ENCODE data around the gene GRWD1.

The GRWD1 gene

DNA sequence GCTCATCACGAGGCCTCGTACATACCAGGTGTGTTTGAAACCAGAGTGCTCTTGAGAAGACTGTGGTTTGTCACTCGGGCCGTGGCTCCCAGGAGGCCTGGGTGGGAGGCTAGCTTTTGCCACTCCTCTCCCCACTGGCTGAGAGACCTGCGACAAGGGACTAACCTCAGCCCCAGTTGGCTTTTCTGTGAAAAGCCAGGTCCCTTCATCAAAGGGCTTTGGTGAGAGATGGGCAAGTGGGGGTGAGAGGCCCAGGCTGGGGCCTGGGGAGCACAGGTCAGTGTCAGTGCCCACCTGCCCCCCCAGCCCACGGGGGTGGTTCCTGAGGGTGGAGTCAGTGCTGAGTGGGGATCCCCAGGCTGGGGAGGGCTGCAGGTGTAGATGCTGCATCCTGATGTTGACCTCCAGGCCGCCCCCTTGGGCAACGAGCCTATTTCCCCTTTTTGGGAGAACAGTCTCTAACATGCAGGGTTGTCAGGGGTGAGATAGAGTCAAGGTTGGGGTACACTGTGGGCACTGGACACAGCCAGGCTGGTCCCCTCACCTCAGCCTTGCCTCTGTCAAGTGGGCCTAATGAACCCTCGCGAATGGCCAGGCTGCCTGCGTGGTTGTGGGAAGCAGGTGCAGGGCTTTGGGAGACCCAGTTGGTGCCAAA lies 10.3 kb downstream of the GRWD1 start:
- DNase-seq (ENCODE audit: low read depth, low spot score) = no peak

DNA sequence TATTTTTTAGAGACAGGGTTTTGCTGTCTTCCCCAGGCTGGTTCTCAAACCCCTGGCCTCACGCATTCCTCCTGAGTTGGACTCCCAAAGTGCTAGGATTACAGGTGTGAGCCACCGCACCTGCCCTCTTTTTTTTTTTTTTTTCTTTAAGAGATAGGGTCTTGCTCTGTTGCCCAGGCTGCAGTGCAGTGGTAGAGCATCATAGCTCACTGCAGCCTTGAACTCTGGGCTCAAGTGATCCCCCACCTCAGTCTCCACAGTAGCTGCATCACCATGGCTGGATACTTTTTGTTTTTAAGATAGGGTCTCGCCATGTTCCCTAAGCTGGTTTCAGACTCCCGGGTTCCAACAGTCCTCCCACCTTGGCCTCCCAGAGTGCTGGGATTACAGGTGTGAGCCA lies 11.1 kb downstream of the GRWD1 start:
- DNase-seq (ENCODE audit: low read depth, low spot score) = no peak

DNA sequence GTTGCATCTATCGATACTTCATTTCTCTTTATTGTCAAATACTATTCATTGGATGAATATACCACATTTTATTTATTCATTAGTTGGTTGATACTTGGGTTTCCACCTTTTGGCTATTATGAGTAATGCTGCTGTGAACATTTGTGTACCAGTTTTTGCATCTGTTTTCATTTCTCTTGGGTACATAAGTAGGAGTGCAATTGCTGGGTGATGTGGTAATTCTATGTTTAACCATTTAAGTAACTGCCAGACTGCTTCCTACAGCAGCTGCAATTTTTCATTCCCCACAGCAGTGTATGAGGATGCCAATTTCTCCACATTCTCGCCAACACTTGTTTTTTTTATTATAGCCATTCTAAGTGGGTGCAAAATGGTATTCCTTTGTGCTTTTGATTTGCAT lies 12.2 kb downstream of the GRWD1 start:
- DNase-seq (ENCODE audit: low read depth, low spot score) = no peak

DNA sequence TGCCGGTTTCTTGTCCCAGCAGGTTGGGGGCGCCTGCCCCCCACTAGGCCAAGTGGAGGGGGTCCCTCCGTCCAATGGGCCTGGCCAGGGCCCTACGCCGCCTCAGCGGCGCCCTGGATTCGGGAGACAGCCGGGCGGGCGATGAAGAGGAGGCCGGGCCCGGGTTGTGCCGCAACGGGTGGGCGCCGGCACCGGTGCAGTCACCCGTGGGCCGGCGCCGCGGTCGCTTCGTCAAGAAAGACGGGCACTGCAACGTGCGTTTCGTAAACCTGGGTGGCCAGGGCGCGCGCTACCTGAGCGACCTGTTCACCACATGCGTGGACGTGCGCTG lies 15.8 kb downstream of the GRWD1 start:
- no peak for DNase-seq (ENCODE audit: low read depth, low spot score)

DNA sequence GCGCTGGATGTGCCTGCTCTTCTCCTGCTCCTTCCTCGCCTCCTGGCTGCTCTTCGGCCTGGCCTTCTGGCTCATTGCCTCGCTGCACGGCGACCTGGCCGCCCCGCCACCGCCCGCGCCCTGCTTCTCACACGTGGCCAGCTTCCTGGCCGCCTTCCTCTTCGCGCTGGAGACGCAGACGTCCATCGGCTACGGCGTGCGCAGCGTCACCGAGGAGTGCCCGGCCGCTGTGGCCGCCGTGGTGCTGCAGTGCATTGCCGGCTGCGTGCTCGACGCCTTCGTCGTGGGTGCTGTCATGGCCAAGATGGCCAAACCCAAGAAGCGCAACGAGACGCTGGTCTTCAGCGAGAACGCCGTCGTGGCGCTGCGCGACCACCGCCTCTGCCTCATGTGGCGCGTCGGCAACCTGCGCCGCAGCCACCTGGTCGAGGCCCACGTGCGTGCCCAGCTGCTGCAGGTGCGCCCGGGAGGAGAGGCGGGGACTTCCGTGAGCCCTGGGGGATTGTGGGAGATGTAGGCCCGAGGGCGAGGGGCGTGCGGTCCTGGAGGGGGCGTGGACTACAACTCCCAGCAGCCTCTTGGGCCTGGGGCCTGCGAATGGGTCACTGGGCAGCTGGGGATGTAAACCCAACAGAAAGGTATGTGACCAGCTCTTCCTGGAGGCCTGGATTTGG lies 16.3 kb downstream of the GRWD1 start:
- no peak for DNase-seq (ENCODE audit: low read depth, low spot score)

DNA sequence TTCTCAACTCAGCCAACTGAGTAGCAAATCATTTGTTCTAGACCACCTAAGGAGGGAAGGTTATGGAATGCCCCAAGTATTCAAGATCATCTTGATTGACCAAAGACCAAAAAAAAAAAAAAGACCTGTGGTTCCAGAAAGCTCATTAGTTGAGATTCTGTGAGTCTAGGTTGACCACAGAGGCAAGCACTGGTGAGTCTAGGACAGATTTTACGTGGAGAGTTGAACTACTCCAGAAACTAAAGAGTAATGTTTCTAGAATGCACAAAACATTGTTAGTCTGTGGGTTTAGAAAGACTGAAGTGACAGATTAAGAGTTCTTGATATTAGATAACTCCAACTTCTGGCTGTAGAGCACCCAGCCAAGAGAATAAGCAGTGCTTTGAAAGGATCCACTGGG lies 19.4 kb downstream of the GRWD1 start:
- DNase-seq (ENCODE audit: low read depth, low spot score) = no peak

DNA sequence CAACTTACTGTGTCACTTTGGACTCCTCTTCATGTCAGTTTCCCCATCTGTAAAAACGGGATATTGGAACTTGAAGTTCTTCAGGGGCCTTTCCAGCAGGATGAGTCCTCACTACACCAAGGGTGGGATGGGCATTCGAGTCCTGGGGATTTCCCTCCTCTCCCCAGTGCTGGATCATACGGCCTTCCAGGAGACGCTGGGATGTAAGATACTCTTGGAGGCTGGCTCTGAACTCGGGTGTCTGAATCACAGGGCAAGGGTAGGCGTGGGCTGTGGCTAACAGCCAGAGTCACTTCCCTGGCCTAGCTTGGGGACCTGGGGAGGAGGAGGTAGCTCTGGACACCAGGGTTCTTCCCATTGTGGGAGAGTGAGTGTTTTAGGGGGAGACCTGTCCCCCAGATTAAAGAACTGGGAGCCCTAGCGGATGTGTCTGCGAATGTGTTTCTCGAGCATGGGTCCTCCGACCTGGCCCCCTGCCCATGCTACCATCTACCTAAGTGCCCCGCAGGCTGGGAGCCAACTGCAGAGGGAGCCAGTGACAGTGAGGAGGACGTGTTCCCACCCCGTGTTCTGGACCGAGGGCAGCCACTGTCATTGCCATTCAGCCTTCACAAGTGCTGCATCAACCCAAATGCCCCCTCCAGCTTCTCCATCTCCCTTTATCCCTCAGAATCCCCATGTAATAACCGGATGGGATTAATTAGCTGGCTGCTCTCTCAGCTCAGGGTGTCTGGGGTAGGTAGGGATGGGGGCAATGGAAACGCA lies 21.0 kb downstream of the GRWD1 start:
- DNase-seq (ENCODE audit: low read depth, low spot score) = no peak

DNA sequence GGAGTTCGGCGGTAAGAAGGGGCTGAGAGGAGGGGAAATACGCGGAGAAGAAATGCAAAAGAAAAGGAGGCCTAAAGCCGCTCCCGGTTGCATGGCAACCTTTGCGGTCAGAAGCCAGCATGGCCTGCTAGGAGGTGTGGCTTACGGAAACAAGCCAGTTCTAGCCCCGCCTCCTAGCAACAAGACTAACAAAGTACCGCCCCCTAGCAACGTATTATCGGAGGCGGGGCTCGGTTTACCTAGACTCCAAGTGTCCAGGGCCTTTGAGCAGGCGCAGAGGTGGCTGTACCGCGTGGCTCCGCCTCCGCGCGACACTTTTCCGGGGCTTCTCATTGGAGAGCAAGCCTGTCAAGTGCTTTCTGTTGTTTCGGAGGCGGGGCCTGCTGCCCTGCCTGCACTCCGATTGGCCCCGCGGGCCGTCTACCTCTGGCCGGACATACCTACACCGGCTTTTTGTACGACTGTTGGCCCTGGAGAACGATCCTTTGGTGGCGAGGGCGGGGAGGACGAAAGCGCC lies 23.0 kb downstream of the GRWD1 start:
- peak; percentile 100 for DNase-seq (ENCODE audit: low read depth, low spot score)

DNA sequence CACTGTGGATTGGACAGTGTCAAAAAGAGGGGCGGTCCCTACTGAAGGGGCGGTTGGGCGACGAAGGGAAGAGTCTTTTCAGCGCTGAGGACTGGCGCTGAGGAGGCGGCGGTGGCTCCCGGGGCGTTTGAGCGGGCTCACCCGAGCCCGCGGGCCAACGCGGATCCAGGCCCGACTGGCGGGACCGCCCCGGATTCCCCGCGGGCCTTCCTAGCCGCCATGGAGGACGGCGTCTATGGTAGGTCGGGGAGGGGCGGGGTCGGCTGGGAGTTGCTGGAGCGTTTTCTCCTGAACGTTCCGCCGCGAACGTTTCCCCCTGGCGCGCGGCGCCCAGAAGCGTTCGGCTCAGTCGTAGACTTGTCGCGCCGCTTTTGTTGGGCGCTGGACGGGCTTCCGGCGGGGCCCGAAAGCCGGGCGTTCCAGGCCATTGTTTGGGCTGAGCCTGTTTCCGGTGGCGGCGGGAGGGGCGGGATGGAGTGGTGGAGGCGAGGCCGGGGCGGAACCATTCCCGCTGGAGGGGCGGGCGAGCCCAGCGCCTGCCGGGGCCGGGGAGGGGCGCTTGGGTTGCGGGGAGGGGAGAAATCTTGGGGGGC lies 23.6 kb downstream of the GRWD1 start, which contains the start of gene CYTH2:
CYTH2 (plus strand) TSS at position 81 of the 593 bp plus-strand sequence; CDS start at position 220, 139 bp downstream.
- peak; percentile 32 for DNase-seq (ENCODE audit: low read depth, low spot score)

DNA sequence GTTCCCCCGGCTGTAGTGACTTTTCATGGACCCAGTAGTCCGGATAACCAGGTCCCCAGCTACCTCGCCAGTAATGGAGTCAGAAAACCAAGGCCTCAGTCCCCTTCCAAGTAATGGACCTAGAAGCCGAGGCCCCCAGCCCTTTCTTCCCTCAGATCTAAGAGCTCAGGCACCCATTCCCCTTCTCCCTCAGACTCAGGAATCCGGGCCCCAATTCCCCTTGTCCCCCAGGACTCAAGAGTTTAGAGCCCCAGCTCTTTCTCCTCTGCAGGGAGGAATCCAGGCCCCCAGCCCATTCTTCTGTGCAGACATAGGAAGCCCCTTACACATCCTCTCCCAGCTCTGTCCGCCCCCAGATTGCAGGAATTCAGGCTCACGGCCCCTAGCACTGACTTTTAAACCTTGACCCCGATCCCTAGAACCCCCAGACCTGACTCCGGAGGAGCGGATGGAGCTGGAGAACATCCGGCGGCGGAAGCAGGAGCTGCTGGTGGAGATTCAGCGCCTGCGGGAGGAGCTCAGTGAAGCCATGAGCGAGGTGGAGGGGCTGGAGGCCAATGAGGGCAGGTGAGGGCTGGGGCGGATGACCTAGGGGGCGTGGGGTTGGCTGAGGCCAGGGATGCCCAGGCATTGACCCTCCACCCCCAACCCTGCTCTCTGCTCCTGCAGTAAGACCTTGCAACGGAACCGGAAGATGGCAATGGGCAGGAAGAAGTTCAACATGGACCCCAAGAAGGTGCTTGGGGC lies 24.3 kb downstream of the GRWD1 start:
- no peak for DNase-seq (ENCODE audit: low read depth, low spot score)

DNA sequence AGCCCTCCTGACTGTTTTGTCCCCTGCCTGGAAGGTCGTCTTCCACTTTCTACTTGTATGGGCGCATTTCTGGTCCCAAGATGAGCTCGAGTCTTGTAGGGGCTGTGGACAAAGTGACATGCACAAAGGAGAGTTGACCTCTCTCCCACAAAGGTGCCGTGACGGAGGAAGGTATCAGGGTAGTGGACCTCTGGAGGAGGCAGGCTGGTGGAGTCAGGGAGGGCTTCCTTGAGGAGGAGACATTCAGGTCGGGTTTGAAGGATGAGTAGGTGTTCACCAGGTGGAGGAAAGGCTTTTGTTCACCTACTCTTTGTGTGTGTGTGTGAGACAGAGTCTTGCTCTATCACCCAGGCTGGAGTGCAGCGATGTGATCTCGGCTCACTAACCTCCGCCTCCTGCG lies 25.1 kb downstream of the GRWD1 start:
- DNase-seq (ENCODE audit: low read depth, low spot score) = no peak

DNA sequence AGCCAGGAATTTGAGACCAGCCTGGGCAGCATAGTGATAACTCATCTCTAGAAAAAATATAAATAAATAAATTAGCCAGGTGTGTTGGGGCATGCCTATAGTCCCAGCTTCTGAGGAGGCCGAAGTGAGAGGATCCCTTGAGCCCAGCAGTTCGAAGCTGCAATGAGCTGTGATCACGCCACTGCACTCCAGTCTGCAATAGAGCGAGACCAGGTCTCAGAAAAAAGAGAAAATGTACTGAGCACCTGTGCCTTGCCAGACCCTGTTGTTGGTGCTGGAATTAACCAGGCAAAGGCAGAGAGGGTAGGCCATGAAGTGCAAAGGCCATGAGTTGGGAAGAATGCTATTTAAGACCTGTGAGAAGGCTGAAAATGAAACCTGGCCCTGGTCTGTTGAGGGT lies 26.1 kb downstream of the GRWD1 start:
- DNase-seq (ENCODE audit: low read depth, low spot score) = no peak

DNA sequence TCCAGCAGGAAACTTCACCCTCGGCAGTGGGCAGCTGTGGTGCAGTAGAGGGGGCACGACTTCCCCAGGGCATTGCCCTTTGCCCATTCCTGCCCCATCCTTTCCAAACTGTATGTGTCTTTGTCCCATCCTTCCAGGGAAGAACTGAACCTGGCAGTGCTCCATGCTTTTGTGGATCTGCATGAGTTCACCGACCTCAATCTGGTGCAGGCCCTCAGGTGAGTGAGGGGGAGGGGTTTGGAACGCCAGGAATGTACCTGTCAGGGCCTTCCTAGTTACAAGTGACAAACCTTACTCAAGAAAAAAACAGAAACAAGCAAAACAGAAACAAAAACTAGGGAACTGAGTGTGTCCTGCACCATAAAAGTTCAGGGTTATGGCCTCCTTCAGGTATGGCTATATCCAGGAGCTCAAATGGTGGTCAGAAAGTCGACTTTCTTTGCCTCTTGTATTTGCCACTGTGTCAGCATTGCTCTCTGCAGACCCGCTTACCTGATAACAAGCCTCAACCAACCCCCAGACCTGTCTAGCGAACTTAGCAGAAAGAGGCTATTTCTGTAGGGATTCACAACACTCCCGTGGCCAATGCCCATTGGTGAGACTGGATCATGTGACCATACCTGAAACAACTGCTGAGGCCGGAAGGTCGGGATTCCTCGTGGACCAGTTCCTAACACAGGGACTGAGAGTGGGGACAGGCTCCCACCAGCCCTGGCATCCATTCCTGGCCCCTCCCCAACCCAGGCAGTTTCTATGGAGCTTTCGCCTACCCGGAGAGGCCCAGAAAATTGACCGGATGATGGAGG lies 27.6 kb downstream of the GRWD1 start:
- DNase-seq (ENCODE audit: low read depth, low spot score) = no peak

DNA sequence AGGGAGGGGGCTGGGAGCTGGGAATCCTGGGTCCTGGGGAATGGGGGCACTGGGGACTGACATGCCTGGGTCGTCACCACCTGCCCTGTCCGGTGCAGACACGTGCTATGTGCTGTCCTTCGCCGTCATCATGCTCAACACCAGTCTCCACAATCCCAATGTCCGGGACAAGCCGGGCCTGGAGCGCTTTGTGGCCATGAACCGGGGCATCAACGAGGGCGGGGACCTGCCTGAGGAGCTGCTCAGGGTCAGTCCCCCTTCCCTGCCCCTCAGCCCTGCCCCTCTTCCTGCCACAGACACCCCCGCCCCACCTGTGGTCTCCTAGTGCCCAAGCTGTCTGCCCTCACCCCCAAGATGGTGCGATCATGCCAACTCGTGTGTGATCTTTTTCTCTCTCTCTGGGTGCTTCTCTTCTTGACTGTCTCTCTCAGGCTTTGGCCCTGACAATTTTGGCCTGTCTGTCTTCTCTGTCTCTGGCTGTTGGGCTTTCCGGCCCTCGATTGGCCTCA lies 28.4 kb downstream of the GRWD1 start:
- no peak for DNase-seq (ENCODE audit: low read depth, low spot score)

DNA sequence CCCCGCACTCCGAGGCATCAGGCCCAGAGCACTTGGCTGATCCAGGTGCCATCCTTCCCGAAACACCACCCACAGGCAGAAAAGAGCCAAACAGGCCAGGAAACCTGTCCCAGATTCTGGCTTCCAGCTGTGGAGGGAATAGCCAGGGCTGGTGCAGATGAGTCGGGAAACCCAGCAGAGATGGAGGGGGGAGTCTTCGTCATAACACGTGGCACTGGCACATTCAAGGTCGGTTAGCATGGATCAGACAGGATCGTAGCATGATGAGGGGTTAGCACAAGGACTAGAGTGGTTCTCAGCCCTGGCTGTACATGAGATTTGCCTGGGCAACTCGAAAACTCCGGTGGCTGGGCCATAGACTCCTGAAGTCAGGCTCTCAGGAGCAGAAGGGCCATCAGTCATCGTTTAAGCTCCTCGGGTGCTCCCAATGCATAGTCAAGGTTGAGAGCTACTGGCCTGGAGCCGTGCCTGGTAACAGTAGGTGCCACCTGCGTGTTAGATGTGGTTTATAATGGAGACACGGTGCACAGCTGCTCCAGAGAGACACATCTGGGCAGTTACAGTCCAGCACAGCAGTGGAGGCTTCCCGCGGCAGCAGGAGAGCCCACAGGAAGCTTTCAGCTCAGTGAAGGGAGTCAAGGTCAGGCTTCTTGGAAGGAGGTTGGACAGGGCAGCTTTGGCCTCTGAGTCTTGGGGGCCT lies 29.7 kb downstream of the GRWD1 start:
- DNase-seq (ENCODE audit: low read depth, low spot score) = no peak

DNA sequence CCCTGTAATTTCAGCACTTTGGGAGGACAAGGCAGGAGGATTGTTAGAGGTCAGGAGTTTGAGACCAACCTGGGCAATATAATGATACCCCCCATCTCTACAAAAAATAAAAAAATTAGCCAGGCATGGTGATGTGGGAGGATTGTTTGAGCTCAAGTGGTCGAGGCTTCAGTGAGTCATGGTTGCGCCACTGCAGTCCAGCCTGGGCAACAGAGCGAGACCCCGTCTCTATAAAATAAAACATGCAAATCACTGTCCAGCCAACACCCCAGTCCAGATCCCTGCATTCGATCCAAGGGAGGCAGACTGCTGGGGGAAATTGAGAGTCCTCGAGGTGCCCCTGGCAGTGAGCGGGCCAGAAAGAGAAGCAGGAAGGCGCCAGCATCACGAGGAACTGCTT lies 30.4 kb downstream of the GRWD1 start:
- DNase-seq (ENCODE audit: low read depth, low spot score) = no peak

DNA sequence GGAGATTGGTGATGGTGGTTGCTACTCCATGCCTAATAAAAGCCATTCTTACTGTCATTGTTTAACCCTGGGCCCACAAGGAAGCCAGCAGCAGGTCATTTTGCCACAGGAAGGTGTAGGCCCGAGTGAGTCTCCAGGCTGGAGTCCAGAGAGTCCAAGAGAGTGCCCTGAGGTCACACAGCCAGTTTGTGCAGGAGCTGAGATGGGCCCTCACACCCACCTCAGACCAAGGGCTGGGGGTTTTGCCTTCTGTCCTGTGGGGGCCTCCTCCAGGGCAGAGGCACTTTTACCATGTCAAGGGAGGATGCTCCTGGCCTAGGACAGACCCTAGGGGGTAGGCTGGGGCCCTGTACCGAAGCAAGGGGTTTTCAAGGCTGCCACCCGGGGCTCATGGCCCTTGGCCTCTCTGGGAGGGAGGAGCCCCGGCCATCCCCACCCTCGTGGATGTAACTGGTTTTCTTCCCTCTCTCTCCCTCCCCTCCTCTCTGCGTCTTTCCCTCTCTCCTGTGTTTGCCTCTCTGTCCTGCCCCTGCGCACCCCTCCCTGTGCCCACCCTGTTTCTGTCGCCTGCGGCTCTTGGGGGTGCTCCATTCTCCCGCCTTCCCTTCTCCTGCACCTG lies 31.4 kb downstream of the GRWD1 start:
- no peak for DNase-seq (ENCODE audit: low read depth, low spot score)

DNA sequence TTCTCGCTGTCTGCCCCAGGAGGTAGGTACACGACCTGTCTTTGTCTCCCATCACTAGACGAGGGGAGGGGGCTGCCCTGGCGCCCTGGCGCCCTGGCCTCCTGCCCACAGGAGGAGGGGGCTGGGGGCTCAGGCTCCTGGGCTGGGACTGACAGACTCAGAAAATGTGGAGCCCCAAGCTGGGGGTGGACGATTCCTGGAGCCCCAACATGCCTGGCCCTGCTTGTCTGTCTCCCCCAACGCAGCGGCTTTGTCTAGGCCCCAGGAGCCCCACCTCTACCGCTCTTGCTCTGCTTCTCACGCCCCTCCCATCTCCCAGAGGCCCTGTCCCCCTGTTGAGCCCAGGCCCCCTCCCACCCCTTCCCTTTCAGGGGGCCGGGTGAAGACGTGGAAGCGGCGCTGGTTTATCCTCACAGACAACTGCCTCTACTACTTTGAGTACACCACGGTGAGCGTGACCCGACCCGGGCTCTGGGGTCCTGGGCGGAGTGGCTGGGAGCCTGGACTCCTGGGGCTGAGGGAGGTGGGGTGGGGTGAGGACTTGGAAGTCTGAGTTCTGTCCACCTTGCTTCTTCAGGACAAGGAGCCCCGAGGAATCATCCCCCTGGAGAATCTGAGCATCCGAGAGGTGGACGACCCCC lies 32.0 kb downstream of the GRWD1 start:
- DNase-seq (ENCODE audit: low read depth, low spot score) = no peak

Measured in activated CD4-positive, CD25-positive, alpha-beta regulatory T cell treated with anti-CD3 and anti-CD28 coated beads, Interleukin-2, amount 50 U/mL, for 16 hours (primary cell).